ENCODE measurements around the gene CPLX1.

DNA sequence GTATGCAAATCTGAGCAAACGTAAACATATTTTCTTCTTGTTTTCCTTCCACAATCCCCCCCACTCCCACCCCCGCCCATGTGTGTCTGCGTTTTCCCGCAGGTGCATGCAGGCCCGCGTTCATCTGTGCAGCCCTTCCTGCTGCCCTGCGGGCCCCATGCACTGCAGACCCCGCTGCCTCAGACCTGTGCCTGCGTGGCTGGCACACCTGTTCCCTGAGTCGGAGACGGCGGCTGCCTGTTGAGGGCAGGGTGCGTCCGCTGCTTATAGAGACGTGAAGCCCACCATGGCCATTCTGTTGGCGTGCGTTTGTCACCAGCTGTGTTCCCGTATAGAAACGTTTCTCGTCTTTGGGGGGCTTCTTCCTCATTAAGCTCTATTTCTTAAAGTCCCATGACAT is 68.8 kb downstream of the CPLX1 start:
- TF ChIP-seq, protein P1, sequence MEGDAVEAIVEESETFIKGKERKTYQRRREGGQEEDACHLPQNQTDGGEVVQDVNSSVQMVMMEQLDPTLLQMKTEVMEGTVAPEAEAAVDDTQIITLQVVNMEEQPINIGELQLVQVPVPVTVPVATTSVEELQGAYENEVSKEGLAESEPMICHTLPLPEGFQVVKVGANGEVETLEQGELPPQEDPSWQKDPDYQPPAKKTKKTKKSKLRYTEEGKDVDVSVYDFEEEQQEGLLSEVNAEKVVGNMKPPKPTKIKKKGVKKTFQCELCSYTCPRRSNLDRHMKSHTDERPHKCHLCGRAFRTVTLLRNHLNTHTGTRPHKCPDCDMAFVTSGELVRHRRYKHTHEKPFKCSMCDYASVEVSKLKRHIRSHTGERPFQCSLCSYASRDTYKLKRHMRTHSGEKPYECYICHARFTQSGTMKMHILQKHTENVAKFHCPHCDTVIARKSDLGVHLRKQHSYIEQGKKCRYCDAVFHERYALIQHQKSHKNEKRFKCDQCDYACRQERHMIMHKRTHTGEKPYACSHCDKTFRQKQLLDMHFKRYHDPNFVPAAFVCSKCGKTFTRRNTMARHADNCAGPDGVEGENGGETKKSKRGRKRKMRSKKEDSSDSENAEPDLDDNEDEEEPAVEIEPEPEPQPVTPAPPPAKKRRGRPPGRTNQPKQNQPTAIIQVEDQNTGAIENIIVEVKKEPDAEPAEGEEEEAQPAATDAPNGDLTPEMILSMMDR (IDR thresholded peaks at IDR 0.05): no peak
- TF ChIP-seq ZNF512 (CRISPR knock-in tag; IDR thresholded peaks at IDR 0.05; ENCODE audit: borderline replicate concordance): no peak
- no peak for TF ChIP-seq KAT7 (CRISPR knock-in tag; IDR thresholded peaks at IDR 0.05; ENCODE audit: borderline replicate concordance)
- no peak for TF ChIP-seq ZNF121 (CRISPR knock-in tag; IDR thresholded peaks at IDR 0.05)
- no peak for TF ChIP-seq ESRRA (CRISPR knock-in tag; IDR thresholded peaks at IDR 0.05; ENCODE audit: borderline replicate concordance)
